HG02763 (cell line): ENCODE data around the gene SEPHS2.
"Not testable (repeated sequence)": the region's sequence is repeated elsewhere in the genome, so short reads cannot be mapped to it uniquely, and the experiment has no call there.

Experiments used
- ATAC-seq: cut with Tn5 transposase; IDR thresholded peaks from one replicate; pipeline ENCODE4 v1.9.1; 2021; ENCODE audit warnings: mild to moderate bottlenecking, moderate library complexity; ENCODE audit not compliant: unreplicated experiment

The SEPHS2 gene

GRCh38 chr16:30470170-30470512 lies 24.5 kb upstream of the SEPHS2 start:
- ATAC-seq: no peak

GRCh38 chr16:30464078-30464477 lies 18.4 kb upstream of the SEPHS2 start:
- no peak for ATAC-seq

- ATAC-seq: not testable (repeated sequence)
These were observed 15.8 kb upstream of the SEPHS2 start for GRCh38 chr16:30461426-30461825.

- no peak for ATAC-seq
These were observed 13.8 kb upstream of the SEPHS2 start for GRCh38 chr16:30459456-30459855.

GRCh38 chr16:30458561-30459394 lies 13.1 kb upstream of the SEPHS2 start:
- ATAC-seq: peak; percentile 83

- no peak for ATAC-seq
These were observed 12.3 kb upstream of the SEPHS2 start for GRCh38 chr16:30457743-30458560.

GRCh38 chr16:30457256-30457655 lies 11.6 kb upstream of the SEPHS2 start:
- no peak for ATAC-seq

GRCh38 chr16:30456302-30456701 lies 10.6 kb upstream of the SEPHS2 start:
- no peak for ATAC-seq

- ATAC-seq: not testable (repeated sequence)
These were observed 7.3 kb upstream of the SEPHS2 start for GRCh38 chr16:30452709-30453580.

GRCh38 chr16:30449116-30449435 lies 3.4 kb upstream of the SEPHS2 start:
- no peak for ATAC-seq

GRCh38 chr16:30447512-30448226 lies 2.0 kb upstream of the SEPHS2 start:
- ATAC-seq: no peak

GRCh38 chr16:30446203-30446595 lies 525 bp upstream of the SEPHS2 start:
- ATAC-seq: no peak

- peak; percentile 8 for ATAC-seq
These were observed 596 bp downstream of the SEPHS2 start for GRCh38 chr16:30445149-30445407.

GRCh38 chr16:30444231-30445148 lies 1.2 kb downstream of the SEPHS2 start:
- no peak for ATAC-seq

- no peak for ATAC-seq
These were observed 2.0 kb downstream of the SEPHS2 start for GRCh38 chr16:30443631-30444030.

GRCh38 chr16:30439720-30440348 lies 5.8 kb downstream of the SEPHS2 start:
- ATAC-seq: no peak

GRCh38 chr16:30438835-30439234 lies 6.8 kb downstream of the SEPHS2 start:
- ATAC-seq: no peak

GRCh38 chr16:30437511-30438046 lies 8.1 kb downstream of the SEPHS2 start:
- no peak for ATAC-seq

GRCh38 chr16:30434852-30435251 lies 10.8 kb downstream of the SEPHS2 start:
- no peak for ATAC-seq
